GM19468 (cell line): Measurements from ENCODE around the gene HDAC4.
"Not testable (repeated sequence)": the region's sequence is repeated elsewhere in the genome, so short reads cannot be mapped to it uniquely, and the experiment has no call there.

Experiments used
- ATAC-seq: cut with Tn5 transposase; IDR thresholded peaks from one replicate; pipeline ENCODE4 v1.9.1; 2021; ENCODE audit warnings: mild to moderate bottlenecking, moderate library complexity, moderate number of reproducible peaks; ENCODE audit not compliant: unreplicated experiment; ENCODE audit errors: extremely low read depth

The HDAC4 gene

DNA sequence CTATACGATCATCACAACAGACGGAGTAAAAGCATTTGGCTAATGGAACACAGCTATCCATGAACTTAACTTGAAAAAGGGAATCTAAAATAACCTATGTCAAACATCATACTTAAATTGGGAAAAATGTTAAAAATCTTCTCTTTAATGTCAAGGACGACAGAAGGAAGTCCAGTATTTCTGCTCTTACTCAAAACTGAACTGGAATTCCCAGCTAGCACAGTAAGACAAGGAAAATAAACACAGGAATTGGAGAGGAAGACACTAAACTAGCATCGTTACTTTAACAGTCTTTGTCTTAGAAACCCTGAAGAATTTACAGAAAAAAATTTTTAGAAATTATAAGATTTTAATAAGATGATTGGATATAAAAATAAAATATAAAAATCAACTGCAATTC is 112.6 kb downstream of the HDAC4 start:
- no peak for ATAC-seq

DNA sequence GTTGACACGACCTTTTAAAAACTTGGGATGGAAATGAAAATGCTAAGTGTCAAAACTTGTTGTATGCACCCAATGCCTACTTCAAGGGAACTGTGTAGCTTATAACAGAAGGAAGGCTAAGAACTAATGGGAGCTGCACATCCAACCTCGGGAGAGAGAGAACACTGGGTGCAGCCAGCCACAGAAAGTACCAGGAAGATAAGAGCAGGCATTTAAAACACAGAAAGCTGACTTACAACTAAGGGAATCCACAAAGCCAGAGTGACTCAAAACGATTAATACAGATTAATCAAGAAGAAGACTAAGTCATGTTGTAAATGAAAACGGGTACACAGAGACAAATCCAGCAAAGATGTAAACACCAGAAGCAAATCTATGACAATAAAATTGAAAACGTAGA is 113.4 kb downstream of the HDAC4 start:
- ATAC-seq, result no peak

DNA sequence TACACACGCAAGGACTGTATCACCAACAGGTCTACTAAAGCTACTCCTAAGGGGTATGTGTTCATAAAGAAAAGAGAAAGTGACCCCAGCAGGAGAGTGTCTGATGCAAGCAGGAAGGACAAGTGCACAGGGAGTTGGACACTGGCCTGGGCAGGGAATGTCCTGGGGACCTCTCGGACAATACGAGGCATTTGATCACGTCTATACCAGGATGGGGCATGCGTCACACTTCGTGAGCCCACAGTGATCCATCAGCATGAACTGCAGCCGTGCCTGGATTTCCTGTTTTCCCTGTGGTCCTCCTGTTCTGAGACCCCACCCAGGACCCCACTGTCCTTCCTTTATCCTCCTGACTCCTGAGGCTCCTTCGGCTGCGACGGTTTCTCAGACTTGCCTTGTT is 113.9 kb downstream of the HDAC4 start:
- ATAC-seq, result no peak

DNA sequence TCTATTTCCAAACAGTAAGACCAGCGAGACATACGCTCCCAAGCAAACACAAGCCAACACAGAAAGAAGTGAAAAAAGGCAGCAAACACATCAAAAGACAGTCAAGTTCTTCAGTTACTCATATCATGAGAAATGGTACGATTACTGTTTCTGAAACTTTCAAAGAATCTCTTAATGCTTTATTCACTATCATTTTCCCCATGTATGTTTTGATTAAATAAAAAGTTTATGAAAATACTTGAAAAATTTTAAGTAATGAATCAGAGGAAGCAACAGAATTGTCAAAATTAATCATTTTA is 114.9 kb downstream of the HDAC4 start:
- no peak for ATAC-seq

DNA sequence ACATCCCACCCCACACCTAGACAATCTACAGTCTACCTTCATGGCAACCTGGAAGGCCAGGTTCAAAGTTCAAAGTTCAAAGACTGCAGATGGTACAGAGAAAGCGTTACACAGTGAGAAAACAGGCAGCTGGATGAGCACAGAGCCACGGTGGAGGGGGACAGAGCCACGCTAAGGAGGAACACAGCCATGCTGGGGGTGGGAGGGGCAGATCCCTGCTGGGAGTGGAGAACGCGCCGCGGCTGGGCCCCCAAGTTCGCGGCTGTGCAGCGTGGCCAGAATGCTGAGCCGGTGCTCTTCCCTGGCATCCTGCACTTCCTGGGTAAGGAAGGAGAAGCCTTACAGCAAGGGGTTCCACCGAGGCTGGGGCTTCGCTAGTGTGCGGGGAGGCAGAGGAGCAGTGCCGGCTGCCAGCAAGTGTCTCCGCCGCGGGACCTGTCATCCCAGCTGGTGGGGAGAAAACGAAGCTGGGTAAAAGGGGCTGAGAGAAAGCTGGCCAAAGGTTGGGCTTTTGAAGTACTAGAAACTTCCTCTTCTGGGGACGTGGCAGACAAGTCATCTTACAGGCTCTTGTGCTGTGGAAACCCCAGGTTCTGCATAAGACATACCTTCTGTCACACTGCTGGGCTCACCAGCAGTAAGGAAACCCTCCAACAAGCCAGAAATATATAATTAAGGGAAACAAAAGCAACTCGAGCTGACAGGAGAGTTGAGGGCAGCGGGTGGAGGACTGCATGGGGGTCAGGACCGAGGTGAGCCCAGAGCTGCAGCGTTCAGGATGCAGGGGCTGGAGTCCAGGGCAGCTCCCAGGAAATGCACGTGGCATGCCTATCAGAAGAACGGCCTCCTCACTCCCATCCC is 115.5 kb downstream of the HDAC4 start:
- ATAC-seq, result no peak

DNA sequence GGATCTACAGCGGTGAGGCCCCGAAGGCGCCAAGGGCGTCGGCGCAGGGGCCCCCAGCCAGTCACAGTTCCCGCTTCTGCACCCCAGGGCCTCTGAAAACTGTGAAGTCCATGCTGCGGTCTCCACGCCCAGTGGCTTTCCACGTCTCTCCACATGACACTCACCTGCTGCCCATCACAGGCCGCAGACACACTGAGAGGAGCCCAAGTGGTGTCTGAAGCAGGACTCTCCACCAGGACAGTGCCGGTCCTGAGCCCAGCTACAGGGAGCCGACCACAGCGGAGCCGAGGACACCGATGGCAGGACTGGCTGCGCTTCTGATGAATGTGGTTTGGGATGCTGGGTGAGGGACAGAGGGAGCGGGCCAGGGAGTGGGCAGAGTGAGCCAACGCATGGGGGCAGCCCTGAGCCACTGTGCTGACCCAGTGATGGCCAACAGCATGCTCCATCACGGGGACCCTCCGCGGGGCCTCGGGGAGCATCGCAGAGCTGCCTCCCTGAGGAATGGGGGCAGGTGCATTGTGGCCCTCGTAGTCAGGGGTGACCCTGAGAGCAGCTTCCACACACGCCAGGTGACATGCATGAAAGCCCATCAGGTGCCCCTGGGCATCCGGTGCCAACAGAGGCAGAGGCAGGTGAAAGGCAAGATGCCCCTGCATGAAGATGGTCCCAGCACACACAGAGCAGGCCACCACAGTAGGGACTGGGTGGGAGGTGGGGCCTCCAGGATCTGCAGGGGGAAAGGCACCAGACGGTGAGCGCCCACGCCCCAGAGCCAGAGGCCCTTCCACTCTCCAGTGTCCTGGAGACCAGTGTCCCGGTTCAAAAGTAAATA is 116.6 kb downstream of the HDAC4 start:
- ATAC-seq, result no peak

DNA sequence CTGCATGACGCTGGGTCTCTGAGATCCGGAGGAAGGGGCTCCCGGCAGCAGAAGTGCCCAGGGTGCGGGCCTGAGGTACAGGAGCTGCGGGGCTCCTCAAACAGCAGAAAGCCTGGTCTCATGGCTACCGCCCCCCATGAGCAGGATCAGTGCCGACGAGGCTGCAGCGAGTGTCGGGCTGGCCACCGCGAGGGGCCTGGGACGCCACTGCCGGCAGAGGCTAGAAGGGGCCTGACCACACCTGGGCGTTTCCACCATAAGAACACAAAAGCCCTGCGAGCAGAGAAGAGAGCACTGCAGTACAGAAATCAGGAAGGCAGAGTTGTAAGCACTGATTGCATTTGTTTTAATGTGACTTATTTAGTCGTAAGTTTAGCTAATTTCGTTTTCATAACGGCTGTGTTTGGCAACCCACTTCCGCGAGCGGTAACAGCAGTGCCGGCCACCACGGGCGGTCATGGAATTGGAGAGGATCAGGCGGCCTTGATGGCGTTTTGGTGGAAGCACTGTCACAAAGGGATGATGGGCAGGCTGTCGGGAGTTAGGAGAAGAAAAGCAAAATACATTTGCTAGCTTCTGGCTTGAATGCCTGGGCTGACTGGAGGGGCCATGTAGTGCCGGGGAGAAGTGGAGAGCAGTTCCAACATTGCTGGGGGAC is 117.4 kb downstream of the HDAC4 start:
- no peak for ATAC-seq

DNA sequence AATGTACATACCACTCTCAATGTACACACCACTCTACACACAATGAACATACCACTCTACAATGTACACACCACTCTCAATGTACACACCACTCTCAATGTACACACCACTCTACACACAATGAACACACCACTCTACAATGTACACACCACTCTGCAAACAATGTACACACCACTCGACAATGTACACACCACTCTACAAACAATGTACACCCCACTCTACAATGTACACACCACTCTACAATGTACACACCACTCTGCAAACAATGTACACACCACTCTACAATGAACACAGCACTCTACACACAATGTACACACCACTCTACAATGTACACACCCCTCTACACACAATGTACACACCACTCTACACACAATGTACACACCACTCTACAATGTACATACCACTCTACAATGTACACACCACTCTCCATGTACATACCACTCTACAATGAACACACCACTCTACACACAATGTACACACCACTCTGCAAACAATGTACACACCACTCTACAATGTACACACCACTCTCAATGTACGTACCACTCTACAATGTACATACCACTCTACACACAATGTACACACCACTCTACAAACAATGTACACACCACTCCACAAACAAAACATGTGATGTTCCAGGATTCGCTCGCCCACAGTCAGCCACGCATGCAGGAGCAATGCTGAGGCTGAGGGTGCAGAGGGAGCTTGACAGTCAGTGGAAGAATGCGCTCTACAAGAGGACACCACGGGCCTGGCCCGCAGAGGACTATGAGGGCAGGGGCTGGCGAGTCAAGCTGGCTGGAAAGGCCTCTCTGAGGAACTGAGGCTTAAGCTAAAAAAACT is 118.2 kb downstream of the HDAC4 start:
- no peak for ATAC-seq

DNA sequence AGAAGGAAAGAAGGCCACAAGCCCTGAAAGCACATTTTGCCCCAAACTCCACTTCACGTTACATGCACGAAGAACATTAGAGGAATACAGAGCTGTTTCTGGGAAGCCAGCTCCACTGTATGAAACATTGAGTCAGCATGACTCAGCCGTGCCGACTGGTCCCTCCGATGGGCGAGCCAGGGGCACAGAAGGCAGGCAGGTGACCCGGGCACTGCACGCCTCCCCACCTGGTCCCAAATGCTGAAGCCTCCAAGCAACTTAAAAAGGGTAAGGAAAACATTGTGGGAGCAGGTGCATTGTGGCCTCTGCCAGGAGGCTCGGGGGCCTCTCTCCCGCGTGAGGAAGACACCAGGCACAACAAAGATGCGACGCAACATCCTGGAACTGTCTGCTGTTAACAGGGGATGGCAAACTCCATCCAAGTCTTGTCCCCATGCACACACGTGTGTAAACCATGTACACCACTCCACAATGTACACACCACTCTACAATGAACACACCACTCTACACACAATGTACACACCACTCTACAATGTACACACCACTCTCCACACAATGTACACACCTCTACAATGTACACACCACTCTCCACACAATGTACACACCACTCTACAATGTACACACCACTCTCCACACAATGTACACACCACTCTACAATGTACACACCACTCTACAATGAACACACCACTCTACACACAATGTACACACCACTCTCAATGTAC is 120.4 kb downstream of the HDAC4 start:
- ATAC-seq, result not testable (repeated sequence)

DNA sequence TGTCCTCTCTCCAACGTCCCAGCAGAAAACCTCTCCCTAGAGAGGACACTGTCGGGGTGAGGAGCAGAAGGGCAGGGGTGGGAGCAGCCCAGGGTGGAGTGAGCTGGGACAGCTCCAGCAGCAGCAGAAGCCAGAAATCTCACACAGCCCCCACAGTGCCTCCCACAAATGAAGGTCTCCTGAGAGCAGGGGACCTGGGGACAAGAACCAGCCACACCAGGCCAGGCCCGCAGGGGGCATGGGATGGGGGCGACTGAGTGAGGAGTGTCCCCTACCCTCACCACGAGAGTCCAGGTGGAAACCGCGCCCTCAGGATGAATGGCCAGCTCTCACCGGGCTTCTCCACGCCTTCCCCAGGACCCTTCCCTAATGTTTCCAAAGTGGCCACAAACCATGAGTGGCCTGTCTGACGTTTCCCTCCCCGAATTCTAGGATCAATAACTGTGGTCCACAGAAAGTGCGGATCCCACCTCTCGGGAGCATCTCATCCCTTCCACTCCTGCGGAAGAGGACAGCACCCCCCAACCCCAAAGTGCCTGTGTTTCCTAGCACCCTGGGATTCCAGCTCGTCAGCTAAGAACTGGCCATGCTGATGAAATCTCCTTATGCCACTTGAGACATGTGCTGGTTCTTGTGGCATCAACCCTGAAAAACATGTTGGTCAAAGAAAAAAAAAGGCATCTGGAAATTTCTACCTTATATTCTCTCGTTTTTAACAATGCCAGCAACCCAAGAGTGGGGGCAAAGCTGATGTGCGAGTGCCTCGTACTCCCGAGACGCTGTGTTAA is 121.1 kb downstream of the HDAC4 start:
- no peak for ATAC-seq

DNA sequence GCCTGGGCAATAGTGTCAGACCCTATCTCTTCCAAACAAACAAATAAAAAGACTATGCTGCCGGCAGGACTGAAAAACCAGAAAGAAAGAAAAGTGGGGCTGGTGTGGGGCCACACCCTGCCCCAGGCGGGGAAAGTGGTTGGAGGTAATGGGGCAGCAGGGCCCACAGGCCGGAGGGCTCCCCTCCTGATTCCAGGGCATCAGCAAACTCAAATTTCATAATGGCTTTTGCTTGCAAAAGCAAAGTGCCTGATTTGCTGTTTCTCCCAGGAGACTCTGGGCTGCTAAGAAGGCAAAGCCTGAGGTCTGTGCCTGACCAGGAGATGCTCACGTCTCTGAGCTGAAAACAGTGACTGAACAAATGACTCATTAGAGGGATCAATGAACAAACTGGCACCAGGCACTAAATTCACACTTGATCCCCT is 121.9 kb downstream of the HDAC4 start:
- no peak for ATAC-seq

DNA sequence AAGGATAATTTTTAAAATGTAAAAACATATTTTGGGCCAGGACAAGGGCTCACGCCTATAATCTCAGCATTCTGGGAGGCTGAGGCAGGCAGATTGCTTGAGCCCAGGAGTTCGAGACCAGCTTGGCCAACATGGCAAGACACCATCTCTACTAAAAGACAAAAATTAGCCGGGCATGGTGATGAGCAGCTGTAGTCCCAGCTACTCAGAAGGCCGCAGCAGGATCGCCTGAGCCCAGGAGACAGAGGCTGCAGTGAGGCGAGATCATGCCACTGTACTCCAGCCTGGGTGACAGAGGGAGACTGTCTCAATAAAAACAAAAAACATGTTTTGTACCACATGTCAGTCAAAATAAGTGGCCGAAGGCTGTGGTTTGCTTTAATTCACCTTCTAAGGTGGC is 122.5 kb downstream of the HDAC4 start:
- no peak for ATAC-seq

DNA sequence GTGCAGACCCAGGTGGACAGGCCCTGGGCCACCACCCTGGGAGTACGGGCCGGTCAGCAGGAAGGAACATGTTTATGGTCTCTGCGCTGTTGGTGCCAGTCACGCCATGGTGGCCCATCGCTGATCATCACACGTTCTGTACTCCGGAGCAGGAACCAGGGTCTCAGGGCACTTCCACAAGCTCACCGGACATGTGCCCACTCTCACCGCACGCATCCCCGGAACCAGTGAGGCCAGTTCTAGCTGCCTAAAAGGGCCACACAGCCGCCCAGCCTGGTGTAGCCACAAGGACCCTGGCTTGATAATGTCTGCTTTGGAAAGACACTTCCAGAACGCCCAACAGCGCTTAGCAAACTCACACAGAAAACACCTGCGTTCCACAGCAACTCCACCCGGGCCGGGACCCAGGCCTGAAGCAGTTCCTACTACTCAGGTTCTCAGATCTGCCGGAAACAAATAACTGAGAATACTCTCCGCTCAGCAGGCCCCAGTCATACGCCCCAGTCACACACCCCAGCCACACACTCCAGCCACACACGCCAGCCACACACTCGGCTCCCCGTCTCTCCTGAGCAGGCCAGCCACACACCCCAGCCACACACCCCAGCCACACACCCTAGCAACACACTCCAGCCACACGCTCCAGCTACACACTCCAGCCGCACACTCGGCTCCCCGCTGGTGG is 123.3 kb downstream of the HDAC4 start:
- no peak for ATAC-seq

DNA sequence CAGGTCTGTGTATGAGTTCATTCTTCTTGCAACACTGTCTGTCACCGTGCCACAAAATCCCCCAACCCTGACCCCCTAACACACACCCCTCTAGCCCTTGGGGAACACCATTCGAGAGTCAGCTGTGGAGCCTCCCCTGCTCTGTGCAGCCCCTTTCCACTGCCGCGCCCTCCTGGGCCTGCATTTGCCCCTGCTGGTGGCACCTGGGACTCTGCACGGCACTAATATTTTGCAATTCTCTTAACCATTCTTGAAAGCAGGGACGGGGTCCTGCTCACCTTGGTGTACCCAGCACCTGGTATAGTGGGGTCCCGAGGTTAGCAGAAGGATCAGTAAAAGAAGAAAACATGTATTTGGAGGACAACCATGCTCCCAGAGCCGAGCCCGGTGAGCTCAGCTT is 124.0 kb downstream of the HDAC4 start:
- ATAC-seq, result no peak

DNA sequence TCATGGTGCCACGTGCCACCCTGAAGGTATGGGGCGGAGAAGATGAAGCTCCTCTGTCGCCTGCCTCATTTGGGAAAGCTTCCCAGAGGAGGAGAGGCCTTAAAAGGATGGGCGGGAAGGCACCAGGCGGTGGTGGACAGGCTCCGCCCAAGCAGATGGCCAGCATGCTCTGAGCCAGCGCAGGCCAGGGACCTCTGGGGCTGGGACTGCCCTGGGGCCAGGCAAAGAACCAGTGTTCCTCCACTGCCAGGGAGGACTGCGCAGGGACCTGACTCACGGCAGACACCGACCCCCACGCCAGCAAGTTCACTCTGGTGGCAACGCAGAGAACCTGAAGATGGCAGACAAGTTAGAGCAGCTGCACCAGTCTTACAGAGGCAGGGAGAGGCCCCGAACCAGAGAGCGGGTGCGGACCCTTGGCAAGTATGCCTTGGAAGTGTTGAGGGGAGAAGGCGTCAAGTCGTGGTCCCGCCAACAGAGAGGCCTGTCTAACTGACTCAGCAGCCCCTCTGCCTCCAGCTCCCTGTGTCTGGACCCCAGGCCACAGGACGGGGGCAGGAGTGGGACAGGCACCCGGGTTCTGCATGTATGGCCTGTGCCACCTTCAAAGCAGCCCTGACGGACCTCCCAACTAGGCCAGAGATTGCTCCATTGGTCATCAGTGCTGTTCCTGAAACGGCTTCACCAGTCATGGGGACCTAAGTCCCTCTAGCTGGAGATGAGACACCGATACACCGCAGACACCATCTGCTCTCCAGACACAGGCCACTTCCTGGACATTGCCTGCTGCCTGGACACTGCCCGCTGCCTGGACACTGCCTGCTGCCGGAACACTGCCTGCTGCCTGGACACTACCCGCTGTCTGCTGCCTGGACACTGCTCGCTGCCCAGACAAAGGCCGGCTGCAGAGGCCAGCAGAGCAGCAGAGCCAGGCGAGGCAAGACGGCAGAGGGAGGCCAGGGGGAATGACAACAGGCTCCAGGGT is 124.7 kb downstream of the HDAC4 start:
- ATAC-seq, result no peak

DNA sequence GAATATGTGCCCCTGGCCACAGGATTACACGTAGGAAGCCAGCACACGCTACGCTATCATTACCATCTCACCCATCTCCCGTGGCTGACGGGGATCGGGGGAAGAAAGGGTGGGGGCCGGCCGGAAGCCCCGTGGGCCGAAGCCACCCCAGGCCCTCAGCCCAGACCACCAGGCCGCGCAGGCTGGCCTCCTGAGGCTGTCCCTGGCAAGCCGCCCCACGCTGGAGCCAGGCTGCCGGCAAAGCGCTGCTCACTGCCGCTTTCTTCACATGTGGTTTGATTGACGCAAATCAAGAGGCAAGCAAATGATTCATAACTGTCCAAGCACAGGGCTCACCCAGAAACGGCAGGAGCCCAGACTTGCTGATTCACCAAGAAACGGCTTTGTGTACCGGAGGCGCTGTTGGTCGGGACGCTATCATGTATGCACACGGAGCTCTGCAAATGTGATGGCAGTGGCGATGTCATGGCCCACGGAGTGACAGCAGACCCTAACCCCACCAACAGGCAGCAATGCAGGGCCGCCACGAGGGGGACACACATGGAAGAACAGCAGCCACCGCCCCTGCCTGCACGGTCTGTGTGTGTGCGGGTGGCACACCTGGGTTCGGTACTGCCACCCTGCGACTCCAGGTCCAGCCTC is 125.7 kb downstream of the HDAC4 start:
- no peak for ATAC-seq
